ENCODE data around the gene MAP4K2.
"Not testable (repeated sequence)": the region's sequence is repeated elsewhere in the genome, so short reads cannot be mapped to it uniquely, and the experiment has no call there.

Gene MAP4K2

DNA sequence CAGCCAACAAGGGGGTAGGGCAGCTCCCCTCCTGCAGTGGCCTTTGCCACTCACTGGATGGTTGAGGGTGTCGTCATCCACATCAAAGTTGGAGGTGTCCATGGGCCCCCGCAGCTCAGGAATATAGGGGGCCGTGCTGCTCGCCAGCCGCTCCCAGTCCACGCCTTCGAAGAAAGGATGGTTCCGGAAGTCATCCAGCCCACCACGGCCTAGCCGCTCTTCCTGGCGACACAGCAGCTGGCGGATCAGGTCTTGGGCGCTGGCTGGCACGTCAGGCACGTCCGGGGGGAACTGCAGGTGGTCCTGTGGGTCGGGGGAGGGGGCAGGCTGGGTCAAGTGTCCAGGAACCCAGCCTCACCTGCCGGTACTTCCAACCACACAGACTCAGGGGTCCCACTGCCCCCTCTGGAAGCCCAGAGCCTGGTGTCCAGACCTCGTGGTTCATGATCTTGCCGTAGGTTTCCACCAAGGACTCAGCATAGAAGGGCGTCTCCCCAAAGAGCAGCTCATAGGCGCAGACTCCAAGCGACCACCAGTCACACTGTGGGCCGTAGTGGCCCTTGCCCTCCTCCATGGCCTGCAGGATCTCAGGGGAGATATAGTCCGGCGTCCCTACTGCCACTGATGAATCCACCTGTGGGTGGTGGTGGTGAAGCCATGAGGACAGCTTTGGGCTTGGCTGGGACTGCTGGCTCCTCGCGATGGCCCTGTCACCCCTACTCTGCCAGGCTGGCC is 35.8 kb upstream of the MAP4K2 start:
- DNase-seq: no peak

- DNase-seq: no peak
Observed at GRCh38 chr11:64837887-64838351, 34.9 kb upstream of the MAP4K2 start.

- DNase-seq: no peak
Observed at GRCh38 chr11:64836448-64837072, 33.5 kb upstream of the MAP4K2 start.

DNA sequence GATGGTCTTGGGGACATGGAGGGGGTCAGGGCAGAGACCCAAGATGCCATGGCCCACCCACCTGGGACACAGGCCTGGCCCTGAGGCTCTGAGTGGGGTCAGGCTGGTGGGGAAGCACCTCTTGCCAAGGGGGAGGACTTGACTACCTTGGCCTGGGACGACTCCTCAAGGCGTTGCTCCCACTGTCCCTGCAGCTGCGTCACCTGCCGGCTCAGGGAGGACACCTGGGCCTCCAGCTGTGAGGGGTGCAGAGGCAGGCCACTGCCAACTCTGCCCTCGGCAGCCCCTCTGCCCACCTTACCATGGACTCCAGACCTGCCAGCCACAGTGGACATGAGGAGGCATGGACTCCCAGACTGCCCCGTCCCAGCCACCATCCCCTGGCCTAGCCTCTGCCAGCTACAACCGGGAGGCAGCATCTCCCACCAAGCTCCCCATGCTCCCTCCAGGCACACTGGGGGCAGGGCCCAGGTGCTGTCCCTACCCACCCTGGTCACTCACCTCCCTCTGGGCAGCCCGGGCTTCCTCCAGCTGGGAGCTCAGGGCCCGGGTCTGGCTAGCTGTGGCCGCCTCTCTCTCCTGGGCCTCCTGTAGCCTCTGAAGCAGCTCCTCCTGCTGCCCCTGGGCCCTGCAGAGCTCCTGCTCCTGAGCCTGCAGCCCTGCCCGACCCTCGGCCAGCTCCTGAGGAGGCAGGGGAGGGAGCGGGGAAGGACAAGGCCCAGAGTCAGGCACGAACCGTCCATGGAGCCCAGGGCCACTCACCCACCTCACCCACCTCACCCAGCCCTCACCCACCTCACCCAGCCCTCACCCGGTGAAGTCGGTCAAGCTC is 32.8 kb upstream of the MAP4K2 start:
- no peak for DNase-seq

- no peak for DNase-seq
Observed at GRCh38 chr11:64834723-64835615, 32.0 kb upstream of the MAP4K2 start.

GRCh38 chr11:64834031-64834722 is 31.2 kb upstream of the MAP4K2 start:
- DNase-seq: no peak

DNA sequence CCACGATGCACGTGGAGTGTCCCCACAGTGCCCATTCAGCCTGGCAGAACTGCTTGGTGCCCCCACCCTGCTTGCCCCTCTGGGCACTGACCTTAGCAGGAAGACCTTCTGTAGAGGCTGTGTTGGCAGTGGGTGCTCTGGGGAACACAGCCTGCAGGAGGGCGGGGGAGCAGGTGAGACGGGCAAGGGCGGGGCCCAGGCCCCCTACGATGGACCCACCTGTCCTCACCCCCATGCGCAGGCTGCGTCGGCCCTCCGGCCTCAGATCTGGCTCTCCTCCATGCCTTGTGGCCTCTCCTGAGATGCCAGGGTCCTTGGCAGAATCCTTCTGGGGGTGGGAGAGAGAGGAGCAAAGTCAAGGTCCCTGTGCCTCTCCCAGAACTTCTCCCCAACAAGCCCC is 30.5 kb upstream of the MAP4K2 start:
- DNase-seq: no peak

- no peak for DNase-seq
Observed at GRCh38 chr11:64833198-64833502, 30.1 kb upstream of the MAP4K2 start.

GRCh38 chr11:64832467-64833197 is 29.6 kb upstream of the MAP4K2 start:
- no peak for DNase-seq

- DNase-seq: no peak
Observed at GRCh38 chr11:64831411-64831891, 28.4 kb upstream of the MAP4K2 start.

DNA sequence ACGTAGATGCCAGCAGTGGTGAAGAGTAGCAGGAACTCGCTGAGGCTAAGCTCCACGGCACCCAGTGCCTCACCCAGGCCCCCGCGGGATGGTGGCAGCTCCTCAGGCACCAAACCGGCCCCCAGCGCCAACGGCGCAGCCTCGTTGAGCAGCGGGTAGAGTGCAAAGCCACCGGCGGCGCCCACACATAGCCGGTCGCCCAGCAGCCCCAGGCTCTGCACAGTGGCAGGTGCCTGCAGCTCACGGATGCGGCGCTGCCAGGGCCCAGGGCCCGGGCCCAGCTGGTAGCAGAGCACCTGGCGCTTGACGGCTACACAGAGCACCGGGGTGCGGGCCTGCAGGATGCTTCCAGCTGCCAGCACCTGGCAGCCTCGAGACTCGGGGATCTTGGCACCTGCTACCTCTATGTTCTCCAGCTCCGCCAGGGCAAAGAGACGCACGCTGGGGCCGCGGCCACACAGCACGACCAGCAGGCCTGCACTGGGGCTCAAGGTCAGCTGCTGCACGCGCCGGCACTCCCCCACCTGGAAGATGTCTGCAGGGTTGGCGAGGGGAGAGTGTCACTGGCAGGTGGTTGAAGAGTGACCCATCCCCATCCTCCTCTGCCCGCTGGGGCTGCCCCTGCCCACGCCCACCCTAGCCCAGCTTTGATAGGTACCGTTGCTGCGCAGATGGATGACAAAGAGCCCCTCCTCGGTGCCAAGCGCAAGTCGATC is 26.7 kb upstream of the MAP4K2 start:
- DNase-seq: no peak

- DNase-seq: no peak
Observed at GRCh38 chr11:64827451-64827839, 24.4 kb upstream of the MAP4K2 start.

- no peak for DNase-seq
Observed at GRCh38 chr11:64826578-64827450, 23.8 kb upstream of the MAP4K2 start.

GRCh38 chr11:64826062-64826461 is 23.0 kb upstream of the MAP4K2 start:
- no peak for DNase-seq

- no peak for DNase-seq
Observed at GRCh38 chr11:64823568-64824119, 20.6 kb upstream of the MAP4K2 start.

DNA sequence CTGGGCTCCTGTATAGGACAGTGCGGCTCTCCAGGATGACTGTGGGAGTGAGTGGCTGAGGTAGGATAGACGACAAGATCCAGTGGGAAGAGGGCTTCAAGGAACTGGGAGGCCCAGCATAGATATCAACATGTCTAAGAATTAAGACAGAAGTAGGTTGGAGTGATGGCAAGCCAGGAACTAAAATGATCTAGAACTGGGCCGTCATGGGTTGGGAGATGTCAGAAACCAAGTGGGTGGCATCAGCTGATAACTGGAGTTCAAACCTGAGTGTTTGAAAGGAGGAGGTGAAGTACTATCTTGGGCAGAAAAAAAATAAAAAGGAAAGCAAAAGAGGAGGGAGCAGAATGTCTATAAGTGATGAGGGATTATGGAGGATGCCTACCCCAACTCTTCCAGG is 14.5 kb upstream of the MAP4K2 start:
- DNase-seq: no peak

DNA sequence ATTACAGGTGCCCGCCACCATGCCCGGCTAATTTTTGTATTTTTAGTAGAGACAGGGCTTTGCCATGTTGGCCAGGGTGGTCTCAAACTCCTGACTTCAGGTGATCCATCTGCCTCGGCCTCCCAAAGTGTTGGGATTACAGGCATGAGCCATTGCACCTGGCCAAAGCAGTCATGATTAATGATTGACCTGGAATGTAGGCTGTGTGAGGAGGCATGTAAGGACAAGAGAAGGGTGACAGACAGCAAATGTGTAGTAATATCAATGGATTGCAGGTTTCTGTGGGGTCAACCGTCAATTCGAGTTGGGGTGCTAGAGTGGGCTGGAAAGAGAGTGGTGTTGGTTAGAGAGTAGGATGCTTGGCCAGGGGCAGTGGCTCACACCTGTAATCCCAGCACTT is 12.4 kb upstream of the MAP4K2 start:
- not testable (repeated sequence) for DNase-seq

GRCh38 chr11:64814712-64815187 is 11.7 kb upstream of the MAP4K2 start:
- no peak for DNase-seq

- no peak for DNase-seq
Observed at GRCh38 chr11:64813826-64814225, 10.8 kb upstream of the MAP4K2 start.

Data from AML-193 (cell line).